Ishikawa (cell line): ENCODE measurements around the gene IFI27L2.

ENCODE experiments used
- CEBPB ChIP-seq: IDR thresholded peaks from 2 replicates; pipeline ENCODE4 v1.6.1; 2012
- CREB1 ChIP-seq: IDR thresholded peaks from 2 replicates; pipeline ENCODE4 v1.6.1; 2012; ENCODE audit warnings: low read depth
- EGR1 ChIP-seq: IDR thresholded peaks from 2 replicates; pipeline ENCODE4 v1.6.1; 2012
- EP300 ChIP-seq: IDR thresholded peaks from 2 replicates; pipeline ENCODE4 v1.6.1; 2012; ENCODE audit warnings: borderline replicate concordance
- FOXM1 ChIP-seq: IDR thresholded peaks from 2 replicates; pipeline ENCODE4 v1.6.1; 2012; ENCODE audit warnings: low read depth, borderline replicate concordance
- NFIC ChIP-seq: IDR thresholded peaks from 2 replicates; pipeline ENCODE4 v1.6.1; 2012
- RAD21 ChIP-seq: IDR thresholded peaks from 2 replicates; pipeline ENCODE4 v1.6.1; 2012; ENCODE audit warnings: low read depth
- TAF1 ChIP-seq: IDR thresholded peaks from 2 replicates; pipeline ENCODE4 v1.6.1; 2012; ENCODE audit warnings: low read depth, mild to moderate bottlenecking
- TCF12 ChIP-seq: IDR thresholded peaks from 2 replicates; pipeline ENCODE4 v1.6.1; 2012; ENCODE audit warnings: low read depth
- TEAD4 ChIP-seq: IDR thresholded peaks from 2 replicates; pipeline ENCODE4 v1.6.1; 2012
- USF1 ChIP-seq: IDR thresholded peaks from 2 replicates; pipeline ENCODE4 v1.6.1; 2012
- YY1 ChIP-seq: IDR thresholded peaks from 2 replicates; pipeline ENCODE4 v1.6.1; 2012; ENCODE audit warnings: low read depth
- ZBTB7A ChIP-seq: IDR thresholded peaks from 2 replicates; pipeline ENCODE4 v1.6.1; 2012; ENCODE audit warnings: low read depth
- TF ChIP-seq, protein P1 (sequence below): IDR thresholded peaks from 2 replicates; pipeline ENCODE4 v1.6.1; 2012
- TF ChIP-seq, protein P2 (sequence below): IDR thresholded peaks from 2 replicates; pipeline ENCODE4 v1.6.1; 2012; ENCODE audit warnings: low read depth, mild to moderate bottlenecking

The IFI27L2 gene

DNA sequence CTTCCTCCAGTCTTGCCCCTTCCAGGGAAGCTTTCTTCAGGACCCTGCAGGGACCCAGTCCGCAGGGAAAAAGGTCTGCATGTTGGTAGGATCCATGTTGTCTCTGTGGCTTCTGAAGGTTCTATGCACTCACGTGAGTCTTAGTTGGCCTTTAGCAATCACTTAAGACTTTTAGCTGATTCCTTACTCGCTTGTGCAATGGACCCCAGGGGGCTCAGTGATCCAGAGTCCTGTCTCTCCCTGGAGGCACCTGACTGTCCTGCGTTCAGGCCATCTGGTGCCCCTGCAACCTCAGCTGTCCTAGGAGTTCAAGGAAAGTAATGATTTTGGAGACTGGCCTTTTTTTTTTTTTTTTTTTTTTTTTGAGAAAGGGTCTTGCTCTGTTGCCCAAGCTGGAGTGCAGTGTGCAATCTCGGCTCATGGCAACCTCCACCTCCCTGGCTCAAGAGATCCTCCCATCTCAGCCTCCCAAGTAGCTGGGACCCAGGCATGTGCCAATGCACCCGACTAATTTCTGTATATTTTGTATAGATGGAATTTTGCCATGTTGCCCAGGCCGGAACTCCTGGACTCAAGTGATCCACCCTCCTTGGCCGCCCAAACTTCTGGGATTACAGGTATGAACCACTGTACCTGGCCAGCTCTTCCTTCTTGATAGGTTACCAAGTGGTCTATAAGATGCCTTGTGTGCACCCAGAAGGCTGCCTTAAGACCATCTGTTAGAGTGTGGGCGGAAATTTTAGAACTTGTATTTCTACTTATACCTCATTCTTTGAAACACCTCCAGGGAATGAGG is 4.6 kb downstream of the IFI27L2 start:
- no peak for TF ChIP-seq CEBPB
- TF ChIP-seq YY1 = no peak
- no peak for TF ChIP-seq NFIC
- no peak for TF ChIP-seq RAD21
- TF ChIP-seq, protein P1, sequence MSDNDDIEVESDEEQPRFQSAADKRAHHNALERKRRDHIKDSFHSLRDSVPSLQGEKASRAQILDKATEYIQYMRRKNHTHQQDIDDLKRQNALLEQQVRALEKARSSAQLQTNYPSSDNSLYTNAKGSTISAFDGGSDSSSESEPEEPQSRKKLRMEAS = no peak

GRCh38 chr14:94123868-94124267 is 5.5 kb downstream of the IFI27L2 start:
- TF ChIP-seq YY1 = no peak
- TF ChIP-seq, protein P1 = no peak
- TF ChIP-seq, protein P2, sequence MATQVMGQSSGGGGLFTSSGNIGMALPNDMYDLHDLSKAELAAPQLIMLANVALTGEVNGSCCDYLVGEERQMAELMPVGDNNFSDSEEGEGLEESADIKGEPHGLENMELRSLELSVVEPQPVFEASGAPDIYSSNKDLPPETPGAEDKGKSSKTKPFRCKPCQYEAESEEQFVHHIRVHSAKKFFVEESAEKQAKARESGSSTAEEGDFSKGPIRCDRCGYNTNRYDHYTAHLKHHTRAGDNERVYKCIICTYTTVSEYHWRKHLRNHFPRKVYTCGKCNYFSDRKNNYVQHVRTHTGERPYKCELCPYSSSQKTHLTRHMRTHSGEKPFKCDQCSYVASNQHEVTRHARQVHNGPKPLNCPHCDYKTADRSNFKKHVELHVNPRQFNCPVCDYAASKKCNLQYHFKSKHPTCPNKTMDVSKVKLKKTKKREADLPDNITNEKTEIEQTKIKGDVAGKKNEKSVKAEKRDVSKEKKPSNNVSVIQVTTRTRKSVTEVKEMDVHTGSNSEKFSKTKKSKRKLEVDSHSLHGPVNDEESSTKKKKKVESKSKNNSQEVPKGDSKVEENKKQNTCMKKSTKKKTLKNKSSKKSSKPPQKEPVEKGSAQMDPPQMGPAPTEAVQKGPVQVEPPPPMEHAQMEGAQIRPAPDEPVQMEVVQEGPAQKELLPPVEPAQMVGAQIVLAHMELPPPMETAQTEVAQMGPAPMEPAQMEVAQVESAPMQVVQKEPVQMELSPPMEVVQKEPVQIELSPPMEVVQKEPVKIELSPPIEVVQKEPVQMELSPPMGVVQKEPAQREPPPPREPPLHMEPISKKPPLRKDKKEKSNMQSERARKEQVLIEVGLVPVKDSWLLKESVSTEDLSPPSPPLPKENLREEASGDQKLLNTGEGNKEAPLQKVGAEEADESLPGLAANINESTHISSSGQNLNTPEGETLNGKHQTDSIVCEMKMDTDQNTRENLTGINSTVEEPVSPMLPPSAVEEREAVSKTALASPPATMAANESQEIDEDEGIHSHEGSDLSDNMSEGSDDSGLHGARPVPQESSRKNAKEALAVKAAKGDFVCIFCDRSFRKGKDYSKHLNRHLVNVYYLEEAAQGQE = no peak
- TF ChIP-seq TEAD4 = no peak
- no peak for TF ChIP-seq CEBPB
- TF ChIP-seq RAD21 = no peak

DNA sequence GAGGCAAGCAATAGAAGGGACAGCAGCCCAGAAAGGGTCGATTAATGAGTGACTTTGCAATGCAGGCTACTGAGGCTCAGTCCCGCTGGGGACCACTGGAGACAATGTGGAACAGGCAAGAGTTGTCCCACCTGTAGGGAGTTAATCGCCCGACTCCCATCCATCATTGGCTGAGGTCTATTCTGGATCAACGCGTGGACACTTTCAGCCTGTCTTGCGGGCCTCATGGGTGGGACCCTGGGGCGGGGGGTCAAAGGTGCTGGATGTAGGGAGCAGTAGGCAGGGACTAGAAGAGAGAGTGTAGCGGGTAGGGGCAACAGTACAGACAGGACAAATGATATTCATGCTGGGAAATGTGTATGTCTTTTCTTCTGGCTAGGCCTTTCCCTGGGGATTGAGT is 6.1 kb downstream of the IFI27L2 start:
- TF ChIP-seq RAD21 (no peak), FOXM1 (no peak), ZBTB7A (no peak), EP300 (no peak), TCF12 (no peak), NFIC (no peak), EGR1 (no peak), CREB1 (no peak), USF1 (no peak), CEBPB (no peak), YY1 (no peak)
- TF ChIP-seq, protein P1 = no peak
- TF ChIP-seq, protein P2 = no peak

GRCh38 chr14:94122438-94122837 is 7.0 kb downstream of the IFI27L2 start:
- no peak for TF ChIP-seq EGR1
- TF ChIP-seq YY1 = no peak
- TF ChIP-seq NFIC = no peak
- no peak for TF ChIP-seq CREB1
- TF ChIP-seq TCF12 = no peak
- no peak for TF ChIP-seq FOXM1
- TF ChIP-seq, protein P2 = no peak
- no peak for TF ChIP-seq RAD21
- no peak for TF ChIP-seq EP300
- TF ChIP-seq TAF1 = no peak

- TF ChIP-seq EP300 = no peak
- TF ChIP-seq TCF12 = no peak
- TF ChIP-seq NFIC = no peak
- TF ChIP-seq, protein P1 = no peak
- no peak for TF ChIP-seq ZBTB7A
- no peak for TF ChIP-seq FOXM1
- TF ChIP-seq TEAD4 = no peak
Measured at GRCh38 chr14:94121485-94121884, 7.9 kb downstream of the IFI27L2 start.
